ENCODE data around the gene GRIK5. TPM values are rescaled to one million over a fixed set of nuclear protein-coding genes. Genes with fewer than 3 reads are reported as not detected.

The GRIK5 gene
- total RNA-seq, 1 donor from 2014 or later = 3.9 TPM

GRCh38 chr19:42067315-42067888 is 2.6 kb downstream of the GRIK5 start:
- no peak overlapping the region for H3K4me3 Mint-ChIP-seq
- intact Hi-C loops (cut with micrococcal nuclease) = no loop called here
- DNase-seq (ENCODE audit: low spot score) = no peak
- no peaks in the 10 kb centered on the region for H3K9me3 Mint-ChIP-seq
- H3K27me3 Mint-ChIP-seq (ENCODE audit: insufficient read depth) = peaks cover 5% of the 10 kb centered on the region
- no peak overlapping the region for H3K27ac Mint-ChIP-seq
- no peaks in the 10 kb centered on the region for H3K4me1 Mint-ChIP-seq (ENCODE audit: low read depth)
- no peaks in the 10 kb centered on the region for H3K36me3 Mint-ChIP-seq (ENCODE audit: low read depth)

DNA sequence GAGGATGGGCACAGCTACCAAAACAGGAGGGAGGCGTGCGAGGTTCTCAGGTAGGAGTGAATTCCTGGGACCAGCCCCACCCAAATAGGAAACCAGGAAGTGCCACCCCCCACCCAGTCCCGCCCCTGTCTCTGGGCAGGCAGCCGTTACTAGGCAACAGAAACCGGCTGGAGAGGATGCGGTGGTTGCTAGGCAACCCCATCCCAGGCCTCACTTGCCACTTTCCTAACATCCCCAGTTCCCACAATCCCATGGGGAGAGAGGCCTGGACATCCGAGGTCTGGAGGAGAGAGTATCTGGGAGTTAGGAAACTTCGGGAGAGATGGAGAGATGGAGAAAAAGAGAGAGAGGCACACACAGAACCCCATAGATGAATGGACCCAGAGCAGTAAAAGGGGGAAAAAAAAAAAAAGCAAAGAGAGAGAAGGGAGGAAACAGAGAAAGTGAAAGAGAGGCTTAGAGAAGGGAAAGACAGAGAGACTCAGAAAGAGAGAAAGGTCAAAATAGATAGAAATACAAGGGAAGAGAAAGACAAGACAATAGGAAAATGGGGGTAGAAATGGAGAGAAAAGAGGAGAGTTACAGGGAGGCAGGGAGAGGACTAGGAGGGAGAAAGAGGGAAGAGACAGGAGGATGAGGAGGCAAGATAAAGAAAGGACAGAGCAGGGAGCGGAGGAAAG is 3.8 kb downstream of the GRIK5 start:
- no peaks in the 10 kb centered on the region for H3K36me3 Mint-ChIP-seq (ENCODE audit: low read depth)
- H3K27ac Mint-ChIP-seq = no peak overlapping the region
- H3K4me1 Mint-ChIP-seq (ENCODE audit: low read depth) = no peaks in the 10 kb centered on the region
- H3K27me3 Mint-ChIP-seq (ENCODE audit: insufficient read depth) = peaks cover 3% of the 10 kb centered on the region
- intact Hi-C loops (cut with micrococcal nuclease) = no loop called here
- no peaks in the 10 kb centered on the region for H3K9me3 Mint-ChIP-seq
- no peak overlapping the region for H3K4me3 Mint-ChIP-seq
- no peak for DNase-seq (ENCODE audit: low spot score)

DNA sequence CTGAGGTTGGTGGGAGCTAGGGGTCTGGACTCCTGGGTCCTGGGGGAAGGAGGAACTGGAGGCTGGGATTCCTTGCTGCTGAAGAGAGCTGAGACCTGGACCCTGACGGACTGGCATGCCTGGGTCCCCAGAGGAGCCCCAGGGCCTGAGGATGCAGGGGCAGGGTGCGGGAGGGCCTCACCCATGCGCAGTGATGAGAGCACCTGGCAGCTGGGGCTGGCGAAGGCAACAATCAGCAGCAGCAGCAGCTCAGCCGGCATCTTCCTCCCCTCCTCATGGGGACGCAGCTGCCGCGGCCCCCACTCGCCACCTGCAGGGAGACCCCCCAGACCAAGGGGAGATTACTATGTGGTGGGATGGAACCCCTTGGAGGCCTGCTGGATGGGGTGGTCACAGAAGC is 4.5 kb downstream of the GRIK5 start:
- intact Hi-C loops (cut with micrococcal nuclease) = no loop called here
- Mint-ChIP-seq H3K4me3 (no peak overlapping the region), H3K9me3 (no peaks in the 10 kb centered on the region), H3K4me1 (ENCODE audit: low read depth) (no peaks in the 10 kb centered on the region), H3K27me3 (ENCODE audit: insufficient read depth) (peaks cover 2% of the 10 kb centered on the region), H3K36me3 (ENCODE audit: low read depth) (no peaks in the 10 kb centered on the region), H3K27ac (no peak overlapping the region)
- DNase-seq (ENCODE audit: low spot score) = no peak

DNA sequence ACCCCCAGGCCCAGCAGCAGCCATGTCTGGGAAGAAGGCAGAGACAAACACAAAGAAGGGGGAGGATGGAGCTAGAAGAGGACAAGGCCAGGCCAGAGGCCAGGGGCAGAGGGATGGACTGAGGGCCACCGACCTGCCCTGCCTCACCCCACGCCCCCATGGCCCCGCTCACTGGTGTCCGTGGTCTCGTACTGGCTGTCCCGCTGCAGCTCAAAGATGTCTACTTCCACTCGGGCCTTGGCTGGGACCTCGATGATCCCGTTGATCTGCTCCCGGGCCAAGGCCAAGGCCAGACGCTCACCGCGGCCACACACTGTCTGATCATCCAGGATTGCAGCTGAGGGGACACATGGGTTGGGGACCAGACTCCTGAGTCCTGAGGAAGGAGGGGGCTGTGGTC is 5.0 kb downstream of the GRIK5 start:
- Mint-ChIP-seq H3K36me3 (ENCODE audit: low read depth) (no peaks in the 10 kb centered on the region), H3K9me3 (no peaks in the 10 kb centered on the region), H3K4me3 (no peak overlapping the region), H3K4me1 (ENCODE audit: low read depth) (no peaks in the 10 kb centered on the region), H3K27me3 (ENCODE audit: insufficient read depth) (no peaks in the 10 kb centered on the region), H3K27ac (no peak overlapping the region)
- intact Hi-C loops (cut with micrococcal nuclease) = no loop called here
- no peak for DNase-seq (ENCODE audit: low spot score)

DNA sequence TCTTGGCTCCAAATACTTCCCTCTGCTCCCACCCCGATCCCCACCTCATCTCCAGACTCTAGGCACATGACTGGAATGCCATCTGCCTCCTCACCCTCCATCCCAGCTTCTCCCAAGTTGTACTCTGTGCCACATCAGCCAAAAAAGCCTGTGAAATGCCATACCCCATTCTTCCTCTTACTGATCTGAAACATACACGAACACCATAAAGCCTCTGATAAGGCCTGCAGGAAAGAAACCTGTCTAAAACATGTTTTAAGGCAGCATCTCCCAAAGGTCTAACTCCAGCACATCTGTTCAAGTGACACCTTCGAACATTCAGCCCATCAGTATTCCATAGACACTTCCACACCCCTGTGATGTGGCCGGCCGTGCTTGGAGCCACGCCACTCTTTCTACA is 5.6 kb downstream of the GRIK5 start:
- Mint-ChIP-seq H3K4me3 (no peak overlapping the region), H3K36me3 (ENCODE audit: low read depth) (no peaks in the 10 kb centered on the region), H3K4me1 (ENCODE audit: low read depth) (no peaks in the 10 kb centered on the region), H3K9me3 (no peaks in the 10 kb centered on the region), H3K27ac (no peak overlapping the region), H3K27me3 (ENCODE audit: insufficient read depth) (no peaks in the 10 kb centered on the region)
- no peak for DNase-seq (ENCODE audit: low spot score)
- intact Hi-C loops (cut with micrococcal nuclease) = no loop called here

- Mint-ChIP-seq H3K27me3 (ENCODE audit: insufficient read depth) (no peaks in the 10 kb centered on the region), H3K4me1 (ENCODE audit: low read depth) (no peaks in the 10 kb centered on the region), H3K9me3 (no peaks in the 10 kb centered on the region), H3K27ac (no peak overlapping the region), H3K36me3 (ENCODE audit: low read depth) (no peaks in the 10 kb centered on the region), H3K4me3 (no peak overlapping the region)
- no peak for DNase-seq (ENCODE audit: low spot score)
- intact Hi-C loops (cut with micrococcal nuclease) = no loop called here
Measured at GRCh38 chr19:42062381-42062780, 7.6 kb downstream of the GRIK5 start.

GRCh38 chr19:42060117-42060516 is 9.9 kb downstream of the GRIK5 start:
- no peak overlapping the region for H3K27ac Mint-ChIP-seq
- no peaks in the 10 kb centered on the region for H3K36me3 Mint-ChIP-seq (ENCODE audit: low read depth)
- no peaks in the 10 kb centered on the region for H3K9me3 Mint-ChIP-seq
- no peak for DNase-seq (ENCODE audit: low spot score)
- intact Hi-C loops (cut with micrococcal nuclease) = no loop called here
- H3K4me1 Mint-ChIP-seq (ENCODE audit: low read depth) = no peaks in the 10 kb centered on the region
- no peak overlapping the region for H3K4me3 Mint-ChIP-seq
- H3K27me3 Mint-ChIP-seq (ENCODE audit: insufficient read depth) = peaks cover 3% of the 10 kb centered on the region

DNA sequence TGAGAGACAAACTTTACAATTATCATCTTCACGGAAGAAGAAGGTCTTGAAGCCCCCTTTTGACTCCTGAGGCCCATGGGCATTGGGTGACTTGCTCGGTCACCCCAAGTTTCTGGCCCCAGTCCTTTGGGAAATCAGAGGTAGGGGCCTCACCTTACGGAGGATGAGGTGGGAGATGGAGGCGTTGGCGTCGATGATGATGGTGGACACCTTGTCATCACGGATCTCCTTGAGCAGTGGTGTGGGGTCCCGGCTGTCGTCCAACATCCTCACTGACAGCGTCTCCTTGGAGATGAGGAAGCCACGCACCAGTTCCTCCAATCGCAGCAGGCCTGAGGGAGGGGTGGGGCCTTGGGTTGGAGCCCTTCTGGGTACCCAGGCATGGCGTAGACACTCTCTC is 10.8 kb downstream of the GRIK5 start:
- intact Hi-C loops (cut with micrococcal nuclease) = no loop called here
- Mint-ChIP-seq H3K27ac (no peak overlapping the region), H3K4me1 (ENCODE audit: low read depth) (no peaks in the 10 kb centered on the region), H3K9me3 (no peaks in the 10 kb centered on the region), H3K4me3 (no peak overlapping the region), H3K36me3 (ENCODE audit: low read depth) (no peaks in the 10 kb centered on the region), H3K27me3 (ENCODE audit: insufficient read depth) (peaks cover 3% of the 10 kb centered on the region)
- DNase-seq (ENCODE audit: low spot score) = no peak

GRCh38 chr19:42057846-42058245 is 12.2 kb downstream of the GRIK5 start:
- DNase-seq (ENCODE audit: low spot score) = no peak
- H3K9me3 Mint-ChIP-seq = no peaks in the 10 kb centered on the region
- no peaks in the 10 kb centered on the region for H3K36me3 Mint-ChIP-seq (ENCODE audit: low read depth)
- no peak overlapping the region for H3K27ac Mint-ChIP-seq
- intact Hi-C loops (cut with micrococcal nuclease) = no loop called here
- no peaks in the 10 kb centered on the region for H3K4me1 Mint-ChIP-seq (ENCODE audit: low read depth)
- peaks cover 3% of the 10 kb centered on the region for H3K27me3 Mint-ChIP-seq (ENCODE audit: insufficient read depth)
- H3K4me3 Mint-ChIP-seq = no peak overlapping the region

DNA sequence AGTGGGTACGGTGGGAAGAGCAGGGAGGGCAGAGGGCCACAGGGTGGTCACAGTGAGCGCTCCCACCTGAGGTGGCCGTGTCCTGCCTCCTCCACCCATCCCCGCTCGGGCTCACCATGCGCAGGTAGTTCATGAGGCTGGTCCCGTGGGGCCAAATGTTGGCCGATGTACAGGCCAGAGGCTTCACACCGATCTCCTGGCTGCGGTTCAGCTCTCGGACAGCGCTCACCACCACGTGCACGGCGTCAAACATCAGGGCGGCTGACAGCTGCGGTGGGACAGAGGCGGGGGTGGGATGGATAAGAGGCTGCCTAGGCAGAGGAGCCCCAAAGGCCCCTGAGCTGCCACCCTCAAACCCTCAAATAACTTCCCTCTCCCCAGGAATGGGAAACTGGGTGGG is 15.8 kb downstream of the GRIK5 start:
- intact Hi-C loops (cut with micrococcal nuclease) = no loop called here
- Mint-ChIP-seq H3K36me3 (ENCODE audit: low read depth) (no peaks in the 10 kb centered on the region), H3K9me3 (no peaks in the 10 kb centered on the region), H3K4me3 (no peak overlapping the region), H3K4me1 (ENCODE audit: low read depth) (peaks cover 13% of the 10 kb centered on the region), H3K27me3 (ENCODE audit: insufficient read depth) (peaks cover 3% of the 10 kb centered on the region), H3K27ac (no peak overlapping the region)
- DNase-seq (ENCODE audit: low spot score) = no peak

GRCh38 chr19:42053037-42053935 is 16.7 kb downstream of the GRIK5 start:
- no peak for DNase-seq (ENCODE audit: low spot score)
- intact Hi-C loops (cut with micrococcal nuclease) = no loop called here
- Mint-ChIP-seq H3K36me3 (ENCODE audit: low read depth) (no peaks in the 10 kb centered on the region), H3K27me3 (ENCODE audit: insufficient read depth) (peaks cover 3% of the 10 kb centered on the region), H3K9me3 (no peaks in the 10 kb centered on the region), H3K27ac (no peak overlapping the region), H3K4me3 (no peak overlapping the region), H3K4me1 (ENCODE audit: low read depth) (peaks cover 17% of the 10 kb centered on the region)

- intact Hi-C loops (cut with micrococcal nuclease) = no loop called here
- Mint-ChIP-seq H3K36me3 (ENCODE audit: low read depth) (no peaks in the 10 kb centered on the region), H3K27me3 (ENCODE audit: insufficient read depth) (peaks cover 4% of the 10 kb centered on the region), H3K27ac (no peak overlapping the region), H3K9me3 (no peaks in the 10 kb centered on the region), H3K4me1 (ENCODE audit: low read depth) (peaks cover 17% of the 10 kb centered on the region), H3K4me3 (no peak overlapping the region)
- DNase-seq (ENCODE audit: low spot score) = no peak
Measured at GRCh38 chr19:42052241-42052863, 17.7 kb downstream of the GRIK5 start.

Data from activated T-helper 1 cell treated with anti-CD3 and anti-CD28 coated beads, Interleukin-12 subunit alpha, Interleukin-12 subunit beta, Interleukin-2, Interleukin-4 antibody, amounts not matched to agents 30 ng/mL and 10 ng/mL and 1 ng/mL, durations not matched to agents 14 hours and 24 hours and 36 hours (primary cell).